Mucosa of rectum (tissue), 2 donors: ENCODE data around the gene ZNF234.
A peak's percentile ranks its signal among the peaks of the same experiment; 100 is the strongest.

Source experiments
- H3K27ac ChIP-seq, 2 donors: one replicate each; pipeline ENCODE4 v1.7.0; 2013; ENCODE audit warnings: inconsistent platforms in 2 of 2, low read depth in 2 of 2, low read length in 2 of 2
- H3K27me3 ChIP-seq, 2 donors: one replicate each; pipeline ENCODE4 v1.7.0; 2013; ENCODE audit warnings: low read length in 2 of 2; ENCODE audit not compliant: control insufficient read depth in 2 of 2, insufficient read depth in 2 of 2
- H3K36me3 ChIP-seq, 2 donors: one replicate each; pipeline ENCODE4 v1.7.0; 2013; ENCODE audit warnings: low read length in 2 of 2; ENCODE audit not compliant: control insufficient read depth in 2 of 2, insufficient read depth in 2 of 2
- H3K4me1 ChIP-seq, 2 donors: one replicate each; pipeline ENCODE4 v1.7.0; 2013; ENCODE audit warnings: low read length in 2 of 2, mild to moderate bottlenecking in 1 of 2; ENCODE audit not compliant: control insufficient read depth in 2 of 2, insufficient read depth in 2 of 2
- H3K4me3 ChIP-seq, 2 donors: one replicate each; pipeline ENCODE4 v1.7.0; 2013; ENCODE audit warnings: low read length in 2 of 2
- H3K9ac ChIP-seq, 2 donors: one replicate each; pipeline ENCODE4 v1.7.0; 2013; ENCODE audit warnings: low read length in 2 of 2, low read depth in 1 of 2, mild to moderate bottlenecking in 1 of 2
- H3K9me3 ChIP-seq, 2 donors: one replicate each; pipeline ENCODE4 v1.7.0; 2013; ENCODE audit warnings: low read length in 2 of 2; ENCODE audit not compliant: control insufficient read depth in 2 of 2
- donor health status: healthy.
- donor health status: Normal muscosa, but diverticular disease.

Gene ZNF234

DNA sequence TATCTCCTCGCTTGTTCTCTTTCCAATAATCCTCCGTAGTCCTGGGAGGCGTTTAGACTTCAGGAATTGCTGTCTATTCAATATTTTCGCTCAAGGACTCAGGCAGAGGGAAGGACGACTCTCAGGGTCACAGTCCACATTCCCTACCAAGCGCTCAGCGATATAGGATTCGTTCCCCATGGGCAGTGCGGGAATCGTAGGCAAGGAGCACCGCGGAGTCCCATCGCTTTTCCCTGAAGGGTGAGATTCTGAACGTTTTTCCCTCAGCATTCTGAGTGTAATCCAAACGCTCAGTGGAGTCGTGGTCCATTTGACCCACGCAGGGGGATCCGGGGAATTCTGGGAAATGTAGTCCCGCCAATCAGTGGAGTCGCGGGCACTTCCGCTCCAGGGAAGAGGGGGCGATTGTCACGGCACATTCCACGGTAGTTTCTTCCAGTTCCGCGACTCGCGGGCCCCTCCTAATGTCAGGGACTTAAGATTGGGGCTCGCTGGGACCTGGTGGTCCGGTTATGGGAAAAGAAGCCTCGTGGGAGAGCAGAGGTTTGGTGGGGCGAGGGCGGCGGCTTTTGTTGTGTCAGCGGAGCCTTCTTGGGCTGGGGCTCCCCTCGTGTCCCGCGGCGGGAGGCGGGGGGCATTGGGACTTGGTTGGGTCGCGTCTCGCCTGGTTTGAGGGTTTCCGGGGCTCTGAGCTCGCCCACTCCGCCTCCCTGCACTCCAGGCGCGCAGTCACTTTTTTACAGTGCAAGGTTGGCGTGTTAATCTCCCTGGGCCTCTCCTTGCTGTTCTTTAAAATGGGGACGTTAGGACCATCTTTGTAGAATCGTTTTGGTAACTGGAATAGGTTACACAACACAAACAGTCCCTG is at the start of gene ZNF234:
Gene ZNF234, plus strand, starts transcription at position 364 of the 868 bp plus-strand sequence. CDS start 3,079 bp downstream, outside the sequence.
- no peaks in the 10 kb centered on the region for H3K9me3 ChIP-seq
- peaks cover 6 to 10% of the 10 kb centered on the region in 2 donors for H3K4me1 ChIP-seq
- no peaks in the 10 kb centered on the region for H3K27me3 ChIP-seq
- H3K36me3 ChIP-seq, result peaks cover 8 to 16% of the 10 kb centered on the region in 2 donors
- H3K27ac ChIP-seq, result peak within 1 kb of the TSS; percentile 62 to 72
- peak within 1 kb of the TSS; percentile 84 to 86 for H3K9ac ChIP-seq
- peak within 1 kb of the TSS; percentile 97 to 100 for H3K4me3 ChIP-seq

DNA sequence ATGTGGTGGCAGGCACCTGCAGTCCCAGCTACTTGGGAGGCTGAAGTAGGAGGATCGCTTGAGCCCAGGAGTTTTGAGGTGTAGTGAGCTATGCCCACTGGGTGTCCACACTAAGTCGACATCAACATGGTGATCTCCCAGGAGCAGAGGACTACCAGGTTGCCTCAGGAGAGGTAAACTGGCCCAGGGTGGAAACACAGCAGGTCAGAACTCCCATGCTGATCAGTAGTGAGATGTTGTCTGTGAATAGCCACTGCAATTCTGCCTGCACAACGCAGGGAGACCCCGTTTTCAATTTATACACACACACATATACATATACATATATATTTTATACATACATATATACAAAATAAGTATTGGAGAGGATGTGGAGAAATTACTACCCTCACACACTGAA is 49.2 kb upstream of the ZNF234 start:
- H3K9ac ChIP-seq, result no peak overlapping the region
- no peak overlapping the region for H3K27ac ChIP-seq
- no peak overlapping the region for H3K4me3 ChIP-seq
- peaks cover 3 to 4% of the 10 kb centered on the region in 2 donors for H3K4me1 ChIP-seq
- H3K36me3 ChIP-seq, result peaks cover 4 to 7% of the 10 kb centered on the region in 2 donors
- no peaks in the 10 kb centered on the region for H3K9me3 ChIP-seq
- no peaks in the 10 kb centered on the region for H3K27me3 ChIP-seq

DNA sequence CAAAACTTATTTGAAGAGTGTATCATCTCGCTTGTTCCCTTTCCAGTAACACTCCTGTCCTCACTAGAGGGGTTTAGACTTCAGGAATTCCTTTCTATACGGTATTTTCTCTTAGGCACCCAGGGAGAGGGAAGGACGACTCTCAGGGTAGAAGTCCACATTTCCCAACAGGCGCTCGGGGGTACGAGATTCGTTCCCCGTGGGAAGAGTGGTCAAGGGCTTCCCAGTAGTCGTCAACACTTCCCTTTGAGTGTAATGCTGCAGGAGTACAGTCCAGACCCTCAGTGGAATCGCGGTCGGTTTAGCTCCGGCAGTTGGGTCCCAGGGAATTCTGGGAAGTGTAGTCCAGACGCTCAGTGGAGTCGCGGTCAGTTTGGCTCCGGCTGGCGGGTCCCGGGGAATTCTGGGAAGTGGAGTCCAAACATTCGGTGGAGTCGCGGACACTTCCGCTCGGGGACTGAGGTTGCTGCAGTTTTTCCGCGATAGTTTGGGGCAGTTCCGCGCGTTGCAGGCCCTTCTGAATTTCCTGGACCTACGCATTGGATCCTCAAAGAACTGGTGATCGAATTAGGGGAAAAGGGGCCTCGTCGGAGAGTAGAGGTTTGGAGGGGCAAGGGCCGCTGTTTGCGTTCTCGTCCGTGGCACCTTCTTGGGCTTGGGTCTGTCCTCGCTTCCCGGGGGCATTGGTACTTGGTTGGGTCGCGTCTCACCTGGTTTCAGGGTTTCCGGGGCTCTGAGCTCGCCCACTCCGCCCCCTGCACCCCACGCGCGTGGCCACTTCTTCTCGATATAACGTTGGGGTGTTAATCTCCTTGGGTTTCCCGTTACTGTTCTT is 47.2 kb upstream of the ZNF234 start, which contains the start of gene ZNF224:
Gene ZNF224, plus strand, starts transcription at position 431 of the 835 bp plus-strand sequence. CDS start 3,513 bp downstream, outside the sequence.
- no peaks in the 10 kb centered on the region for H3K27me3 ChIP-seq
- H3K4me1 ChIP-seq, result peaks cover 3 to 4% of the 10 kb centered on the region in 2 donors
- H3K4me3 ChIP-seq, result peak within 1 kb of the TSS; percentile 66 to 93
- peak within 1 kb of the TSS; percentile 50 to 65 for H3K27ac ChIP-seq
- H3K9ac ChIP-seq, result peak within 1 kb of the TSS; percentile 86 to 87
- peaks cover 18 to 20% of the 10 kb centered on the region in 2 donors for H3K36me3 ChIP-seq
- no peaks in the 10 kb centered on the region for H3K9me3 ChIP-seq

DNA sequence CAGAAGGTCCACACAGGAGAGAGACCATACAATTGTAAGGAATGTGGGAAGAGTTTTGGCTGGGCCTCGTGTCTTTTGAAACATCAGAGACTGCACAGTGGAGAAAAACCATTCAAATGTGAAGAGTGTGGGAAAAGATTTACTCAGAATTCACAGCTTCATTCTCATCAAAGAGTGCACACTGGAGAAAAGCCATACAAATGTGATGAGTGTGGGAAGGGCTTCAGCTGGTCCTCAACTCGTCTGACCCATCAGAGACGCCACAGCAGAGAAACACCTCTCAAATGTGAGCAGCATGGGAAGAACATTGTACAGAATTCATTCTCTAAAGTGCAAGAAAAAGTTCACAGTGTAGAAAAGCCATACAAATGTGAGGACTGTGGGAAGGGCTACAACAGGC is 33.6 kb upstream of the ZNF234 start:
- Histone ChIP-seq H3K27ac (no peak overlapping the region), H3K9me3 (peaks cover 29 to 33% of the 10 kb centered on the region in 2 donors), H3K4me3 (no peak overlapping the region), H3K4me1 (peaks cover 0 to 4% of the 10 kb centered on the region in 2 donors), H3K27me3 (no peaks in the 10 kb centered on the region), H3K36me3 (peaks cover 28 to 33% of the 10 kb centered on the region in 2 donors), H3K9ac (no peak overlapping the region)

DNA sequence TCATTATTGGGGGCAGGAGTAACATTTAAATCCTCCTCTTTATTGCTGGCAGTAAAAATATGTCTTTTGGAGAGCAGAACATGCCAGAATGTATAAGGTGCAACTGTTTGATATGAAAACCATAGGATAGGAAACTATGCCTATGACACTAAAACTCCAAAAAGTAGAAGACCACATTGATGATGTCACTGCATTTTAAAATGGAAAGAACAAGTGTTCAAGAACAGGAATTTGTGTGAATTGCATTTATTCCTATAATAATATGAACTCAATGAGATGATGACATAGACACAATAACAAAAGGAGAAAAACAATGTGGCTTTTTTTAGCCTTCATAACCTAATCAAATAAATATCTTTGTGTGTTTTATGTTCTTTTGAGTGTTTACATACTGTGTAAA is 31.9 kb upstream of the ZNF234 start:
- Histone ChIP-seq H3K4me1 (peaks cover 5 to 10% of the 10 kb centered on the region in 2 donors), H3K36me3 (peaks cover 15 to 20% of the 10 kb centered on the region in 2 donors), H3K4me3 (no peak overlapping the region), H3K27ac (no peak overlapping the region), H3K27me3 (no peaks in the 10 kb centered on the region), H3K9ac (no peak overlapping the region), H3K9me3 (peaks cover 28 to 31% of the 10 kb centered on the region in 2 donors)

DNA sequence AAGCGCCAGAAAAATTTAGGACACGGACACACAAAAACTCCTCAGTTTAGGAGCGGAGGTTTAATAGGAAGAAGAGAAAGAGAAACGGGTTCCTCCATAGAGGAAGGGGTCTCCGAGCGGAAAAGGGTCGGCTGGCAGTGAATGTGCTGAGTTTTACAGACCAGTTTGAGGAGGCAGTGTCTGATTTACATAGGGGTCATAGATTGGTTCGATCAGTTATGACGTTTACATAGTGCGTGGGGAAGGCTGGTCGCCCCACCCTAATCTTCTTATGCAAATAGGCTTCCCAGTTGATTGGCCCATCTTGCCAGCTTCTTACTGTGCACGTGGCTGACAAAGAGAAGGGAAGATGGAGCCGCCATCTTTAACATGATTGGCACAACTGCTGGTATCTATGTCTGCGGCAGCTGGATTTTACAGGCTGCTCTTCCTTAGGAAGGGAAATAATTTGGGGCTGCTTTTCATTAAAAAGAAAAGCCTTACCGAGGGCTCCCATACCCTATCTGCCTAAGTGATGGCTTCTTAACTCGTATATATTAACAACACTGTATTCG is 29.4 kb upstream of the ZNF234 start:
- peak overlapping the region; percentile 30 to 94 for H3K4me3 ChIP-seq
- H3K9ac ChIP-seq, result no peak overlapping the region
- peaks cover 5 to 10% of the 10 kb centered on the region in 2 donors for H3K4me1 ChIP-seq
- peaks cover 20% of the 10 kb centered on the region in 2 donors for H3K9me3 ChIP-seq
- H3K27ac ChIP-seq, result no peak overlapping the region
- no peaks in the 10 kb centered on the region for H3K27me3 ChIP-seq
- peaks cover 3 to 15% of the 10 kb centered on the region in 2 donors for H3K36me3 ChIP-seq

DNA sequence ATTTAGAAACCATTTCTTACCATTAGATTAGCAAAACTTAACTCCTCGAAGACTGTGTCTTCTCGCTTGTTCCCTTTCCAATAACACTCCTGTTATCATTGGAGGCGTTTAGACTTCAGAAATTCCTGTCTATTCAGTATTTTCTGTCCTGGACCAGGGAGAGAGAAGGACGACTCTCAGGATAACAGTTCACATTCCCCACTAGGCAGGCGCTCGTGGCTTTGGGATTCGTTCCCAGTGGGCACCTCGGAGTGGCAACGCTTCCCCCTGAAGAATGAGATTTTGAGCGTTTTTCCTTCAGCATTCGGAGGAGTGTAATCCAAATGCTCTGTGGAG is 28.6 kb upstream of the ZNF234 start:
- peak overlapping the region; percentile 72 to 75 for H3K9ac ChIP-seq
- H3K27ac ChIP-seq, result no peak overlapping the region
- peaks cover 5 to 10% of the 10 kb centered on the region in 2 donors for H3K4me1 ChIP-seq
- peak overlapping the region; percentile 82 to 94 for H3K4me3 ChIP-seq
- peaks cover 0 to 9% of the 10 kb centered on the region in 2 donors for H3K36me3 ChIP-seq
- peaks cover 12 to 13% of the 10 kb centered on the region in 2 donors for H3K9me3 ChIP-seq
- no peaks in the 10 kb centered on the region for H3K27me3 ChIP-seq

DNA sequence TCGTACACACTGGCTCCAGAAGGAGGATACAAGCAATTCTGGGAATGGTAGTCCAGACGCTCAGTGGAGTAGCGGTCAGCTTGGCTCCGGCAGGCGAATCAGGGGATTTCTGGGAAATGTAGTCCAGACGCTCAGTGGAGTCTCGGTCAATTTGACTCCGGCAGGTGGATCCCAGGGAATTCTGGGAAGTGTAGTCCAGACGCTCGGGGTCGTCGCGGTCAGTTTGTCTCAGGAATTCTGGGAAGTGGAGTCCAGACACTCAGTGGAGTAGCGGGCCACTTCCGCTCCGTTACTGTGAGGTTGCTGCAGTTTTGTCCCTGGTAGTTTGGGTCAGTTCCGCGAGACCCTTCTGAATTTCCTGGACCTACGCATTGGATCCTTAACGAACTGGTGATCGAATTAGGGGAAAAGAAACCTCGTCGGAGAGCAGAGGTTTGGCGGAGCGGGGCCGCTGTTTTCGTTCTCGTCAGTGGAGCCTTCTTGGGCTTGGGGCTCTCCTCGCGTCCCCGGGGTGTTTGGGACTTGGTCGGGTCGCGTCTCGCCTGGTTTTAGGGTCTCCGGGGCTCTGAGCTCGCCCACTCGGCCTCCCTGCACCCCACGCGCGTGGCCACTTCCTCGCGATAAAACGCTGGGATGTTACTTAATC is 28.1 kb upstream of the ZNF234 start, which contains the start of gene ZNF225:
Gene ZNF225, plus strand, starts transcription at position 262 of the 646 bp plus-strand sequence. CDS start 2,429 bp downstream, outside the sequence.
- H3K27me3 ChIP-seq, result no peaks in the 10 kb centered on the region
- H3K4me1 ChIP-seq, result peaks cover 5 to 10% of the 10 kb centered on the region in 2 donors
- peak within 1 kb of the TSS; percentile 46 to 65 for H3K27ac ChIP-seq
- H3K4me3 ChIP-seq, result peak within 1 kb of the TSS; percentile 82 to 94
- peaks cover 4 to 12% of the 10 kb centered on the region in 2 donors for H3K36me3 ChIP-seq
- H3K9ac ChIP-seq, result peak within 1 kb of the TSS; percentile 72 to 75
- peaks cover 8% of the 10 kb centered on the region in 2 donors for H3K9me3 ChIP-seq

DNA sequence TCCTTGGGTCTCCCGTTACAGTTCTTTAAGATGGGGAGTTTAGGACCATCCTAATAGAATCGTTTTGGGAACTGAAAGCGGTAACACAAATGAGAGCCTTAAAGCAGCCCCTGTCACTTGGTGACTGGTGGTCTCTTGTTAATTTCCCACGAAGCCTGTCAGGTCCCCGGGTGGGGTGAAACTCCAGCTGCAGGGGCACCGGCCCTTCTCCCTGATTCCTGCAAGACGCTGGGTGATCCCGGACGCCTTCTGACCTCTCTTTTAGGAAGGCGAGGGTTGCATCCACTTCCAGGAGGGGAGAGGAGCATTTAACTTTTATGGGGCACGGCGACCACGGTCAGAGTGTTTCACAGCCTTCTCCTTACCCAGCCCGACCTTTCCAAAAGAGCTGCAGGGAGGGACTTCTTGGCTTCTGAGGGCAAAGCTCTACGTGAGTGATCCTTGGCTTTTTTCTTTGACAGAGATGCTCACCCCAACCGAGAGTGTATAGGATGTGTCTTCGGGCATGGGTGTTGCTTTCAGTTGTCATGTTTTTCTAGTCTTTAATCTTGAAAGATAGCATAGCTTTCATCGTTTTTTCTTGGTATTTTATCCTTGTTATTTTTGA is 27.5 kb upstream of the ZNF234 start:
- Histone ChIP-seq H3K27me3 (no peaks in the 10 kb centered on the region), H3K9me3 (peaks cover 3 to 5% of the 10 kb centered on the region in 2 donors), H3K4me3 (peak overlapping the region; percentile 82 to 94), H3K4me1 (peaks cover 5 to 10% of the 10 kb centered on the region in 2 donors), H3K27ac (peak overlapping the region; percentile 46 to 65), H3K9ac (peak overlapping the region; percentile 66 to 75), H3K36me3 (peaks cover 7 to 15% of the 10 kb centered on the region in 2 donors)
